Cardiac septum (tissue), 1 donor: Measurements from ENCODE around the gene EIF2AK3. TPM values are rescaled to one million over a fixed set of nuclear protein-coding genes. Genes with fewer than 3 reads are reported as not detected.
"Not testable (repeated sequence)": the region's sequence is repeated elsewhere in the genome, so short reads cannot be mapped to it uniquely, and the experiment has no call there.

Source experiments
- DNase-seq: peaks from one replicate; pipeline ENCODE4 v3.0.0-alpha.2; 2020; ENCODE audit warnings: low spot score
- intact Hi-C: fragments of 100-400 bp; cut with DNase I; formaldehyde crosslinking; loops from one replicate; pipeline ENCODE4 v1.14.0; 2022
- total RNA-seq: library from RNA; stranded (reverse); fragmentation: NEBNext Ultra II Directional; extraction: Animal tissue kit (Norgen Biotek cat#: 25700); gene quantifications from one replicate; pipeline ENCODE4 v1.2.1, GENCODE V29; 2021
- donor health status: DM: no; HTN: no; CAD: no.

The EIF2AK3 gene
- total RNA-seq, 1 donor from 2014 or later = 20.7 TPM

- intact Hi-C loops = no loop called here
- DNase-seq = no peak
Measured at GRCh38 chr2:88557290-88557689, 70.0 kb downstream of the EIF2AK3 start.

DNA sequence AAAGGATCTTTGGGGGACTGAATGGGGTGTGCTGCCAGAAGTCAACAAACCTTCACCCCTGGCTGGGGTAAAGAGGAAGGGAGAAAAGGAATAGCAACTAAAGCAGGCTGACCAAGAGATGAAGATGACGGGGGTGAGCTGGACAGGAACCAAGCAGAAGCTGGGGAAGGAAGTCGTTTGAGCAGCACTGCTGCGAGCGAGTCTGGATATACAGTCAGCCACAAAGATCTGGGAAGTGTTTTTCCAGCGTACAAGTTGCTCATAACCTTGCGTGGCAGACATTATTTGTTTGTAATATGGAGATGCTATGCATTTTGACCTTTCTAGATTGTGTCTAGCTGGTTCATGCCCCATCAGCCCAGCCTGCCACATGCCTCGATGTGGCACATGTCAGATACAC, 71.2 kb downstream of the EIF2AK3 start:
- no peak for DNase-seq
- intact Hi-C loops = no loop called here

DNA sequence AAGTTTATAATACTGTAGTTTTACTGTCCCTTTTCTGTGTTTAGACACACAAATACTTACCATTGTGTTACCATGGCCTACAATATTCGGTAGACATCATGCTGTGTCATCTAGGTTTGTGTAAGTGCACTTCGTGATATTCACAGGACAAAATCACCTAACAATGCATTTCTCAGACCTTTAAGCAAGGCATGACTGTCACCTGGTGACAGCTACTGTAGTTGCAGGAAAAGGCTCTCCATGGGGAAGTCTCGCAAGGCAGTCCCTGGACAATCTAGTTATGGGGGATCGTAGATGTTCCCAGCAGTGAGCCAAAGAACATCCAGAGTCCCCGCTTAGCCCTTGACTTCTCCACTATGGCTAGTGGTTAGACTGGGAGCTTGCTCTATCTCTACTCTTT, 73.1 kb downstream of the EIF2AK3 start:
- no peak for DNase-seq
- intact Hi-C loops = no loop called here

DNA sequence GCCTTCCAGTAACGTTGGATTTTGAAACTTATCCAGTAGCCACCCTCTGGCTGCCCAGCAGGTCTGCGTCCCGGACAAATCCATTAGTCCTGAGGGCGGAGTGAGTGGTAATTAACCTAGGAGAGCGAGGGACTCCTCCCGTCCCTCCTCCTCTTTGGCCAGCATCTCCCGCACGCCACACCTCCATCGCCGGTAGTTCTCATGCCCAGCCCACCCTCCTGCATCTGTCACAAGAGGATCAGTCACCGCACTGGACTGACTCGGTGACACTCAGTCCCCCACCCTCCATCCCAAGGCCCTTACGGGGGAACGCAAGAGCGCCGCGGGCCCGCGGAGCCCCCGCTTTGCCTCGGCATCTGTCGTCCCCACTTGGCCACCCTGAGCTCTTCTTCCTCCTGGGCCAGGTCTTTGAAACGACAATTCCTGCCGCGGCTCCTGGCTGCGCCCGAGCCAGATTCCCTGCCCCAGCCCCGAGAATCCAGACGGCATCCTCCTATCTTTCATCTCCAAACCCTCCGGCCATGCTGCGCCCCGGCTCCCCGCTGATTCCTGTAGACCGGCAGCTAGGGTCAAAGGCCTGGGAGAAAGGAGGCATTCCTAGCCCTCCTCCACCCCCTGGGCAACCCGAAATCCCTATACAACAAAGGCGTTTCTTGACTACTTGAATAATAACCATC, 77.5 kb downstream of the EIF2AK3 start:
- no peak for DNase-seq
- intact Hi-C loops = no loop called here

DNA sequence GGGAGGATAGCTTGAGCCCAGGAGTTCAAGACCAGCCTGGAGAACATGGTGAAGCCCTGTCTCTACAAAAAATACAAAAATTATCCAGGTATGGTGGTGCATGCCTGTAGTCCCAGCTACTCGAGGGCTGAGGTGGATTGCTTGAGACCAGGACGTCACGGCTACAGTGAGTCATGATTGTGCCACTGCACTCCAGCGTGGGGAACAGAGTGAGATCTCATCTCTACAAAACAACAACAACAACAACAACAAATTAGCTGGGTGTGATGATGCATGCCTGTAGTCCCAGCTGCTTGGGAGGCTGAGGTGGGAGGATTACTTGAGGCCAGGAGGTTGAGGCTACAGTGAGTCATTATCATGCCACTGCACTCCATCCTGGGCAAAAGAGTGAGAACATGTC, 81.0 kb downstream of the EIF2AK3 start:
- intact Hi-C loops, DNase-seq: not testable (repeated sequence)

- intact Hi-C loops = no loop called here
- DNase-seq = no peak
Measured at GRCh38 chr2:88545118-88545517, 82.1 kb downstream of the EIF2AK3 start.

GRCh38 chr2:88543541-88544057, 83.7 kb downstream of the EIF2AK3 start:
- no peak for DNase-seq
- intact Hi-C loops = no loop called here

DNA sequence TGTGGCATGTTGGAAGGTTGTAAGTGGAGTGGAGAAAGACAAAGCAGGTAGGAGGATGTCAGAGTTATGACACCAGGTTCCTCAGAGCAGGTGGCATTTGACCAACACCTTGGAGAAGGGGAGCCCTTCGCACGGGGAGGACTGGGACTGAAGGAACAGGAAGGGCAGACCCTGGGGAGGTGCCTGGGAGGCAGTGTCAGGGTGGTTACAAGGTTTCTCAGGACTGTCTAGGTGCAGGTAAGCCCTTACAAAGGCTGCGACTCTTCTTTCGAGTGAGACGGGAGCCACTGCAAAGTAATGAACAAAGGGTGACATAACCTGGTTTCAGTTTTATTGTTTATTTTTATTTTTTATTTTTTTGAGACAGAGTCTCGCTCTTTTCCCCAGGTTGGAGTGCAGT, 84.6 kb downstream of the EIF2AK3 start:
- no peak for DNase-seq
- intact Hi-C loops = no loop called here

- intact Hi-C loops = no loop called here
- no peak for DNase-seq
Measured at GRCh38 chr2:88540346-88540745, 86.9 kb downstream of the EIF2AK3 start.

- no peak for DNase-seq
- intact Hi-C loops = no loop called here
Measured at GRCh38 chr2:88538362-88538917, 88.8 kb downstream of the EIF2AK3 start.

DNA sequence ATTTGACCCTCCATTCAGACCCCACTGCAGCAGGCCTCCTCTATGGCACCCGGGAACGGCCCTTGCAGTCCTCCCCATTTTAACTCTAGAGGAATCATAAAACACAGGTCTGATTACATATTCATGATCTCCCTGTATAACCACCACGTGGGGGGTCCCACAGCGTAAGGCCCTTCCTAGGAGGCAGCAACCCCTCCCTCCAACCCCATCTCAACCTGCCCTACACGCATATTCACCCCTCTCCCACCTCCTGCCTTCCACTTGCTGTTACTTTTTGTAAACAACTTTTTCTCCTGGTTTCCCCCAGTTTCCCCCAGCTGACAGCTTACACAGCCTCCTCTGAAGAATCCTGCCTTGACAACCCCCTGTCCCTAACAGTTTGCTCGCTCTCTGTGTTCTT, 89.6 kb downstream of the EIF2AK3 start:
- no peak for DNase-seq
- intact Hi-C loops = no loop called here

DNA sequence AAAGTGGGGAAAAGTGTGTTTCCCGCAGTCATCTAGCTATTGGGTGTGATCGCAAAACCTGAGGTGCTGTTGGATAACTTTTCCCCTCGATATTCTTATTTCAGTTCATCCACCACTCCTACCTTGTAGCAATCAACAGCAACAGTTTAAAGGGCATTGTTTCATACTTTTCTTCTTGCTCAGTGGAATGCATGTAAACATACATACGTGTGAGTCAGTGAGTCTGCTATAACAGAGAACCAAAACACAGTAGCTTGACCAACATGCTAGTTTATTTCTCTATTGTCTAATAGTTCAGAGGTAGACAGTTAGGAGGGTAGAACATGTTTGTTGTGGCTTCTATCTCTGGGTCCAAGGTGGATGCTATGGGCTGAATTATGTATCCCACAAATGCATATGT, 97.2 kb downstream of the EIF2AK3 start:
- no peak for DNase-seq
- intact Hi-C loops = no loop called here

DNA sequence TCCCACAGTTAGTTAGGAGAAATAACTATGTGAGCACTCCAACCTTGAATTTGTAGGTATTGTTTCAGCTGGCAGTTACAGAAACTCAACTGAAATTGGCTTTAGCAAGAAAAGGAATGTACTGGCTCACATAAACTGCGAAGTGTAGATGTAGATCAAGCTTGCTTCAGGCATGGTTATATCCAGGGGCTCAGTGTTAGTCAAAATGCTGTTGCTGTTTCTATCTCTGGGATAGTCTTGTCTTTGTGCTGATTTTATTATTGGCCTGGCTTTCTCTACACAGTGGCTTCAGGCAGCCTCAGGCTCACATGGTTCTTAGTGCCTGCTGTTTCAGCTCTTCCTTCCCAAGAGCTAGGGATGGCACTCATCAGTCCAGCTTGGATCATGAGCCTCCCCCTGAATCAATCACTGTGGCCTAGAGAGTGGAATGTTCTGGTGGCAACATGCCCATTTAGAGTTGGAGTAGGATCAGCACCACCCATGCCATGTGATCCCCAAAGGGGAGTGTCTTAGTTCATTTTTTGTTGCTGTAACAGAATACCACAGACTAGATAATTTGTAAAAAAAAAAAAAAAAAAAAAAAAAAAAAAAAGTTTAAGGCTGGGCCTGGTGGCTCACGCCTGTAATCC, 105.7 kb downstream of the EIF2AK3 start:
- intact Hi-C loops = no loop called here

GRCh38 chr2:88517759-88518201, 109.5 kb downstream of the EIF2AK3 start:
- intact Hi-C loops = no loop called here
- DNase-seq = no peak

More for the DNA sequence above, 105.7 kb downstream of the EIF2AK3 start:
- no peak for DNase-seq

Other genes with a start within 250 kb of the EIF2AK3 start
- not detected for gene FOXI3, start 174.8 kb downstream of the EIF2AK3 start, total RNA-seq
- gene RPIA, start 64.2 kb upstream of the EIF2AK3 start, total RNA-seq = 10.5 TPM